HepG2 (cell line): ENCODE data around the gene DCLRE1C.

ENCODE experiments used
- CREM ChIP-seq, 2 experiments: sonication (generic) in 1 of 2; formaldehyde crosslinking in 1 of 2; IDR thresholded peaks; 2 replicates each; pipeline versions ENCODE4 v1.4.0 to v1.6.1; 2016 to 2020; ENCODE audit warnings: antibody characterized with exemption in 1 of 2, mild to moderate bottlenecking in 1 of 2, missing genetic modification reagents in 1 of 2
- CTCF ChIP-seq: sonication (generic); formaldehyde crosslinking; IDR thresholded peaks from 2 replicates; pipeline ENCODE4 v1.5.0; 2020; ENCODE audit warnings: mild to moderate bottlenecking, missing genetic modification reagents, moderate library complexity
- ELF4 ChIP-seq: sonication (generic); formaldehyde crosslinking; IDR thresholded peaks from 2 replicates; pipeline ENCODE4 v1.5.0; 2020; ENCODE audit warnings: missing genetic modification reagents, mild to moderate bottlenecking, moderate library complexity, borderline replicate concordance
- MAF1 ChIP-seq: sonication (generic); formaldehyde crosslinking; IDR thresholded peaks from 2 replicates; pipeline ENCODE4 v1.5.0; 2020; ENCODE audit warnings: missing genetic modification reagents, borderline replicate concordance
- NCOR1 ChIP-seq: fragments of 200-600 bp; sonication (generic); IDR thresholded peaks from 2 replicates; pipeline ENCODE4 v1.7.0; 2017; ENCODE audit warnings: antibody characterized with exemption, low read length, borderline replicate concordance
- POLR2A ChIP-seq, 2 experiments: IDR thresholded peaks; 2 replicates each; pipeline ENCODE4 v1.6.1; 2011; ENCODE audit warnings: low read depth in 2 of 2, low read length in 2 of 2, mild to moderate bottlenecking in 1 of 2, moderate library complexity in 1 of 2; ENCODE audit not compliant: insufficient read depth in 1 of 2
- TARDBP ChIP-seq: sonication (generic); formaldehyde crosslinking; IDR thresholded peaks from 2 replicates; pipeline ENCODE4 v1.8.0; 2022; ENCODE audit warnings: mild to moderate bottlenecking, missing genetic modification reagents
- ZBTB43 ChIP-seq: sonication (generic); formaldehyde crosslinking; conservative IDR thresholded peaks from 2 replicates; pipeline ENCODE4 v1.4.0; 2020; ENCODE audit warnings: missing genetic modification reagents
- ZNF274 ChIP-seq: sonication (generic); formaldehyde crosslinking; IDR thresholded peaks from 2 replicates; pipeline ENCODE4 v1.5.1; 2020; ENCODE audit warnings: mild to moderate bottlenecking, missing genetic modification reagents
- ZNF510 ChIP-seq: sonication (generic); formaldehyde crosslinking; IDR thresholded peaks from 2 replicates; pipeline ENCODE4 v1.4.0; 2020; ENCODE audit warnings: low read depth, mild to moderate bottlenecking, missing genetic modification reagents
- ZNF512 ChIP-seq: sonication (generic); formaldehyde crosslinking; IDR thresholded peaks from 2 replicates; pipeline ENCODE4 v1.4.0; 2020; ENCODE audit warnings: mild to moderate bottlenecking, missing genetic modification reagents

- TF ChIP-seq ZBTB43 (CRISPR knock-in tag) (no peak), CTCF (no peak), ZNF512 (CRISPR knock-in tag) (no peak), NCOR1 (no peak), TARDBP (CRISPR knock-in tag) (no peak), MAF1 (no peak), ZNF274 (CRISPR knock-in tag) (no peak), ZNF510 (CRISPR knock-in tag) (no peak), ELF4 (CRISPR knock-in tag) (no peak), CREM (IDR thresholded peaks at IDR 0.05) (no peak), CREM (CRISPR knock-in tag; IDR thresholded peaks at IDR 0.05) (no peak), POLR2A (IDR thresholded peaks at IDR 0.05; ENCODE audit: insufficient read depth in 1 of 2, low read depth in 2 of 2, low read length in 2 of 2) (no peak)
These were observed 17.3 kb downstream of the DCLRE1C start for GRCh38 chr10:14936584-14936983.
